ENCODE measurements around the gene SUN5.

- no peak for TF ChIP-seq EP300 (IDR thresholded peaks at IDR 0.05; ENCODE audit: borderline replicate concordance in 1 of 2, low read depth in 2 of 2, low read length in 2 of 2)
- no peak for TF ChIP-seq CTCF (IDR thresholded peaks at IDR 0.05; ENCODE audit: control extremely low read depth in 1 of 3, insufficient read depth in 1 of 3, low read depth in 1 of 3, low read length in 3 of 3)
These were observed 42.2 kb upstream of the SUN5 start for GRCh38 chr20:33046412-33046811.
